GM23338 (cell line): ENCODE data around the gene MAP3K5. TPM values are rescaled to one million over a fixed set of nuclear protein-coding genes. Genes with fewer than 3 reads are reported as not detected.

Experiments used
- ATAC-seq: fragments of 200-7000 bp; cut with Tn5 transposase; 3 replicates; pipeline ENCODE4 v1.9.1; 2020
- DNase-seq: peaks from one replicate; pipeline ENCODE4 v3.0.0-alpha.2; 2015; ENCODE audit warnings: low spot score
- H2AFZ ChIP-seq: fragments of 200-600 bp; sonication (generic); 2 replicates; pipeline ENCODE4 v1.8.0; 2016; ENCODE audit warnings: antibody characterized with exemption, mild to moderate bottlenecking, moderate library complexity
- H3F3A ChIP-seq: fragments of 200-600 bp; sonication (generic); replicated peaks from 2 replicates; pipeline ENCODE4 v1.8.0; 2017; ENCODE audit warnings: antibody characterized with exemption, mixed run types, low read depth
- H3K27ac ChIP-seq: fragments of 200-600 bp; sonication (generic); 2 replicates; pipeline ENCODE4 v1.6.1; 2016; ENCODE audit warnings: low read depth
- H3K27me3 ChIP-seq: fragments of 200-600 bp; sonication (generic); 2 replicates; pipeline ENCODE4 v1.8.0; 2016; ENCODE audit warnings: mild to moderate bottlenecking, mixed run types, moderate library complexity; ENCODE audit not compliant: insufficient read depth
- H3K36me3 ChIP-seq: fragments of 200-600 bp; sonication (generic); 2 replicates; pipeline ENCODE4 v1.8.0; 2016; ENCODE audit warnings: mild to moderate bottlenecking; ENCODE audit not compliant: insufficient read depth
- H3K4me1 ChIP-seq: fragments of 200-600 bp; sonication (generic); 2 replicates; pipeline ENCODE4 v1.8.0; 2016; ENCODE audit warnings: mild to moderate bottlenecking, moderate library complexity; ENCODE audit not compliant: insufficient read depth
- H3K4me2 ChIP-seq: fragments of 200-600 bp; sonication (generic); 2 replicates; pipeline ENCODE4 v1.7.1; 2017; ENCODE audit warnings: mixed run types
- H3K4me3 ChIP-seq: fragments of 200-600 bp; sonication (generic); 2 replicates; pipeline ENCODE4 v1.6.1; 2016; ENCODE audit warnings: mixed run types
- H3K79me2 ChIP-seq: fragments of 200-600 bp; sonication (generic); replicated peaks from 2 replicates; pipeline ENCODE4 v1.8.0; 2017; ENCODE audit warnings: mild to moderate bottlenecking; ENCODE audit not compliant: insufficient read depth
- H3K9me2 ChIP-seq: fragments of 200-600 bp; sonication (generic); 2 replicates; pipeline ENCODE4 v1.8.0; 2017; ENCODE audit not compliant: insufficient read depth
- H4K20me1 ChIP-seq: fragments of 200-600 bp; sonication (generic); replicated peaks from 2 replicates; pipeline ENCODE4 v1.8.0; 2017; ENCODE audit warnings: mild to moderate bottlenecking; ENCODE audit not compliant: insufficient read depth
- H3K27ac Mint-ChIP-seq: 2 replicates; pipeline ENCODE4 v1.8.0; 2020; ENCODE audit warnings: inconsistent platforms, mild to moderate bottlenecking, moderate library complexity, mixed read lengths
- H3K27me3 Mint-ChIP-seq: 3 replicates; pipeline ENCODE4 v1.8.0; 2022; ENCODE audit warnings: low read depth, mild to moderate bottlenecking, moderate library complexity, mixed read lengths, inconsistent platforms; ENCODE audit not compliant: insufficient read depth, poor library complexity
- H3K36me3 Mint-ChIP-seq: 3 replicates; pipeline ENCODE4 v1.8.0; 2021; ENCODE audit warnings: low read depth, mild to moderate bottlenecking, inconsistent platforms, moderate library complexity, mixed read lengths
- H3K4me1 Mint-ChIP-seq: 3 replicates; pipeline ENCODE4 v1.8.0; 2020; ENCODE audit warnings: mild to moderate bottlenecking, inconsistent platforms, mixed read lengths
- H3K4me3 Mint-ChIP-seq: 3 replicates; pipeline ENCODE4 v1.8.0; 2021; ENCODE audit warnings: moderate library complexity, mild to moderate bottlenecking, inconsistent platforms, mixed read lengths
- H3K9me3 Mint-ChIP-seq: 3 replicates; pipeline ENCODE4 v1.8.0; 2020; ENCODE audit warnings: moderate library complexity, mild to moderate bottlenecking, inconsistent platforms, mixed read lengths
- CTCF ChIP-seq, 2 experiments: fragments of 200-600 bp in 1 of 2; sonication (generic) in 1 of 2; conservative IDR thresholded peaks; 2 replicates each; pipeline versions ENCODE4 v1.5.1 to v1.6.1; 2016 to 2017; ENCODE audit warnings: antibody characterized with exemption in 2 of 2, low read depth in 2 of 2, mild to moderate bottlenecking in 2 of 2, moderate library complexity in 1 of 2
- EZH2 ChIP-seq: fragments of 200-600 bp; sonication (generic); IDR thresholded peaks from one replicate; pipeline ENCODE4 v1.8.0; 2017; ENCODE audit warnings: antibody characterized with exemption, mild to moderate bottlenecking, low read depth; ENCODE audit not compliant: unreplicated experiment
- EZH2phosphoT487 ChIP-seq: fragments of 200-600 bp; sonication (generic); IDR thresholded peaks from one replicate; pipeline ENCODE4 v1.8.1; 2018; ENCODE audit warnings: antibody characterized with exemption; ENCODE audit not compliant: unreplicated experiment
- JUNB ChIP-seq: IDR thresholded peaks from one replicate; pipeline ENCODE4 v1.6.1; 2016; ENCODE audit warnings: antibody characterized with exemption; ENCODE audit not compliant: unreplicated experiment
- NANOG ChIP-seq: IDR thresholded peaks from 2 replicates; pipeline ENCODE4 v1.6.1; 2016; ENCODE audit warnings: antibody characterized with exemption, borderline replicate concordance
- POLR2AphosphoS5 ChIP-seq: IDR thresholded peaks from 2 replicates; pipeline ENCODE4 v1.6.1; 2016; ENCODE audit warnings: antibody characterized with exemption, low read depth
- STAT1 ChIP-seq: IDR thresholded peaks from one replicate; pipeline ENCODE4 v1.6.1; 2016; ENCODE audit warnings: antibody characterized with exemption; ENCODE audit not compliant: unreplicated experiment
- ZNF114 ChIP-seq: fragments of 250-450 bp; sonication (Bioruptor Pico); IDR thresholded peaks from 2 replicates; pipeline ENCODE4 v1.5.0; 2020; ENCODE audit warnings: mild to moderate bottlenecking, moderate library complexity
- ZNF331 ChIP-seq: fragments of 250-450 bp; sonication (Bioruptor Pico); IDR thresholded peaks from 2 replicates; pipeline ENCODE4 v1.5.0; 2020; ENCODE audit warnings: low read depth, mild to moderate bottlenecking, moderate library complexity
- polyA plus RNA-seq: library from polyadenylated mRNA; unstranded; fragments of >200 nt; fragmentation: Nextera tagmentation; extraction: Ambion mirVana; gene quantifications from 2 replicates; pipeline ENCODE4 v1.2.1, GENCODE V29; 2016
- total RNA-seq: library from RNA; depleted of rRNA; stranded (reverse); fragments of >200 nt; shearing (Covaris generic); gene quantifications from 2 replicates; pipeline ENCODE4 v1.2.3, GENCODE V29; 2014
- TF ChIP-seq, protein P1 (sequence below): fragments of 250-450 bp; sonication (Bioruptor Pico); IDR thresholded peaks from 2 replicates; pipeline ENCODE4 v1.5.0; 2020; ENCODE audit warnings: mild to moderate bottlenecking, moderate library complexity

The MAP3K5 gene
- total and polyA plus RNA-seq, 2 experiments from 2014 or later, result 0.76 to 2.8 TPM

DNA sequence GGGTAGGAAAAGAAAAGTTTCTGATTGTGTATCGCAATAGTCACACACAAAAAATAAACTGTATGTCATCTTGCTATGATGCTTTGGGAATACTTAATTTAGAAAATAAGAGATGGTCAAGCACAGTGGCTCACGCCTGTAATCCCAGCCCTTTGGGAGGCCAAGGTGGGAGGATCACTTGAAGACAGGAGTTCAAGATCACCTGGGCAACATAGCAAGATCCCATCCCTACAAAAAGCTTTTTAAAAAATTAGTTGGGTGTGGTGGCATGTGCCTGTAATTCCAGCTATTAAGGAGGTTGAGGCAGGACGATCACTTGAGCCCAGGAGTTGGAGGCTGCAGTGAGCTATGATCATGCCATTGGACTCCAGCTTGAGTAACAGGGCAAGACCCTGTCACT is 269.6 kb downstream of the MAP3K5 start:
- no peaks in the 10 kb centered on the region for H3K36me3 Mint-ChIP-seq
- H3K9me3 Mint-ChIP-seq, result no peaks in the 10 kb centered on the region
- H4K20me1 ChIP-seq, result peaks cover 7% of the 10 kb centered on the region; the same call in 1 of the 2 replicates
- TF ChIP-seq NANOG (no peak), CTCF (conservative IDR thresholded peaks at IDR 0.05; ENCODE audit: low read depth in 2 of 2) (no peak), POLR2AphosphoS5 (no peak), ZNF331 (CRISPR knock-in tag) (no peak), ZNF114 (CRISPR knock-in tag) (no peak), EZH2 (no peak), STAT1 (no peak), JUNB (no peak), EZH2phosphoT487 (no peak)
- TF ChIP-seq, protein P1, sequence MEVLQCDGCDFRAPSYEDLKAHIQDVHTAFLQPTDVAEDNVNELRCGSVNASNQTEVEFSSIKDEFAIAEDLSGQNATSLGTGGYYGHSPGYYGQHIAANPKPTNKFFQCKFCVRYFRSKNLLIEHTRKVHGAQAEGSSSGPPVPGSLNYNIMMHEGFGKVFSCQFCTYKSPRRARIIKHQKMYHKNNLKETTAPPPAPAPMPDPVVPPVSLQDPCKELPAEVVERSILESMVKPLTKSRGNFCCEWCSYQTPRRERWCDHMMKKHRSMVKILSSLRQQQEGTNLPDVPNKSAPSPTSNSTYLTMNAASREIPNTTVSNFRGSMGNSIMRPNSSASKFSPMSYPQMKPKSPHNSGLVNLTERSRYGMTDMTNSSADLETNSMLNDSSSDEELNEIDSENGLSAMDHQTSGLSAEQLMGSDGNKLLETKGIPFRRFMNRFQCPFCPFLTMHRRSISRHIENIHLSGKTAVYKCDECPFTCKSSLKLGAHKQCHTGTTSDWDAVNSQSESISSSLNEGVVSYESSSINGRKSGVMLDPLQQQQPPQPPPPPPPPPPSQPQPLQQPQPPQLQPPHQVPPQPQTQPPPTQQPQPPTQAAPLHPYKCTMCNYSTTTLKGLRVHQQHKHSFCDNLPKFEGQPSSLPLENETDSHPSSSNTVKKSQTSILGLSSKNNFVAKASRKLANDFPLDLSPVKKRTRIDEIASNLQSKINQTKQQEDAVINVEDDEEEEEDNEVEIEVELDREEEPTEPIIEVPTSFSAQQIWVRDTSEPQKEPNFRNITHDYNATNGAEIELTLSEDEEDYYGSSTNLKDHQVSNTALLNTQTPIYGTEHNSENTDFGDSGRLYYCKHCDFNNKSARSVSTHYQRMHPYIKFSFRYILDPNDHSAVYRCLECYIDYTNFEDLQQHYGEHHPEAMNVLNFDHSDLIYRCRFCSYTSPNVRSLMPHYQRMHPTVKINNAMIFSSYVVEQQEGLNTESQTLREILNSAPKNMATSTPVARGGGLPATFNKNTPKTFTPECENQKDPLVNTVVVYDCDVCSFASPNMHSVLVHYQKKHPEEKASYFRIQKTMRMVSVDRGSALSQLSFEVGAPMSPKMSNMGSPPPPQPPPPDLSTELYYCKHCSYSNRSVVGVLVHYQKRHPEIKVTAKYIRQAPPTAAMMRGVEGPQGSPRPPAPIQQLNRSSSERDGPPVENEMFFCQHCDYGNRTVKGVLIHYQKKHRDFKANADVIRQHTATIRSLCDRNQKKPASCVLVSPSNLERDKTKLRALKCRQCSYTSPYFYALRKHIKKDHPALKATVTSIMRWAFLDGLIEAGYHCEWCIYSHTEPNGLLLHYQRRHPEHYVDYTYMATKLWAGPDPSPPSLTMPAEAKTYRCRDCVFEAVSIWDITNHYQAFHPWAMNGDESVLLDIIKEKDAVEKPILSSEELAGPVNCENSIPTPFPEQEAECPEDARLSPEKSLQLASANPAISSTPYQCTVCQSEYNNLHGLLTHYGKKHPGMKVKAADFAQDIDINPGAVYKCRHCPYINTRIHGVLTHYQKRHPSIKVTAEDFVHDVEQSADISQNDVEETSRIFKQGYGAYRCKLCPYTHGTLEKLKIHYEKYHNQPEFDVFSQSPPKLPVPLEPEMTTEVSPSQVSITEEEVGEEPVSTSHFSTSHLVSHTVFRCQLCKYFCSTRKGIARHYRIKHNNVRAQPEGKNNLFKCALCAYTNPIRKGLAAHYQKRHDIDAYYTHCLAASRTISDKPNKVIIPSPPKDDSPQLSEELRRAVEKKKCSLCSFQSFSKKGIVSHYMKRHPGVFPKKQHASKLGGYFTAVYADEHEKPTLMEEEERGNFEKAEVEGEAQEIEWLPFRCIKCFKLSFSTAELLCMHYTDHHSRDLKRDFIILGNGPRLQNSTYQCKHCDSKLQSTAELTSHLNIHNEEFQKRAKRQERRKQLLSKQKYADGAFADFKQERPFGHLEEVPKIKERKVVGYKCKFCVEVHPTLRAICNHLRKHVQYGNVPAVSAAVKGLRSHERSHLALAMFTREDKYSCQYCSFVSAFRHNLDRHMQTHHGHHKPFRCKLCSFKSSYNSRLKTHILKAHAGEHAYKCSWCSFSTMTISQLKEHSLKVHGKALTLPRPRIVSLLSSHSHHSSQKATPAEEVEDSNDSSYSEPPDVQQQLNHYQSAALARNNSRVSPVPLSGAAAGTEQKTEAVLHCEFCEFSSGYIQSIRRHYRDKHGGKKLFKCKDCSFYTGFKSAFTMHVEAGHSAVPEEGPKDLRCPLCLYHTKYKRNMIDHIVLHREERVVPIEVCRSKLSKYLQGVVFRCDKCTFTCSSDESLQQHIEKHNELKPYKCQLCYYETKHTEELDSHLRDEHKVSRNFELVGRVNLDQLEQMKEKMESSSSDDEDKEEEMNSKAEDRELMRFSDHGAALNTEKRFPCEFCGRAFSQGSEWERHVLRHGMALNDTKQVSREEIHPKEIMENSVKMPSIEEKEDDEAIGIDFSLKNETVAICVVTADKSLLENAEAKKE (CRISPR knock-in tag), result no peak
- H3K4me3 ChIP-seq, result no peak overlapping the region
- no peak overlapping the region for H3K4me3 Mint-ChIP-seq
- H3K79me2 ChIP-seq, result peaks cover 97% of the 10 kb centered on the region
- no peak overlapping the region for H3K4me2 ChIP-seq
- H3K4me1 ChIP-seq, result peaks cover 59% of the 10 kb centered on the region
- no peak overlapping the region for H3K27ac ChIP-seq
- H3K27me3 Mint-ChIP-seq, result peaks cover 7% of the 10 kb centered on the region
- no peak for DNase-seq
- no peak for ATAC-seq
- peaks cover 60% of the 10 kb centered on the region for H3K4me1 Mint-ChIP-seq
- no peaks in the 10 kb centered on the region; the same call in 1 of the 2 replicates for H3F3A ChIP-seq
- H3K9me2 ChIP-seq, result no peaks in the 10 kb centered on the region; the same call in 1 of the 2 replicates
- H3K27ac Mint-ChIP-seq, result no peak overlapping the region
- no peaks in the 10 kb centered on the region for H3K27me3 ChIP-seq
- no peaks in the 10 kb centered on the region for H3K36me3 ChIP-seq
- no peak overlapping the region for H2AFZ ChIP-seq
